ENCODE data around the gene CHST2. TPM values are rescaled to one million over a fixed set of nuclear protein-coding genes. Genes with fewer than 3 reads are reported as not detected.

Gene CHST2
- total RNA-seq, 1 experiment from 2014 or later, result 17.3 TPM

- DNase-seq (ENCODE audit: low spot score) (no peak), ATAC-seq (no peak)
- peaks cover 8% of the 10 kb centered on the region for H3K4me1 Mint-ChIP-seq
- peaks cover 13% of the 10 kb centered on the region for H3K9me3 Mint-ChIP-seq
- no peak overlapping the region for H3K27ac Mint-ChIP-seq
- ChIA-PET CTCF (no interaction called here), POLR2A (no interaction called here)
- TF ChIP-seq, protein P1, sequence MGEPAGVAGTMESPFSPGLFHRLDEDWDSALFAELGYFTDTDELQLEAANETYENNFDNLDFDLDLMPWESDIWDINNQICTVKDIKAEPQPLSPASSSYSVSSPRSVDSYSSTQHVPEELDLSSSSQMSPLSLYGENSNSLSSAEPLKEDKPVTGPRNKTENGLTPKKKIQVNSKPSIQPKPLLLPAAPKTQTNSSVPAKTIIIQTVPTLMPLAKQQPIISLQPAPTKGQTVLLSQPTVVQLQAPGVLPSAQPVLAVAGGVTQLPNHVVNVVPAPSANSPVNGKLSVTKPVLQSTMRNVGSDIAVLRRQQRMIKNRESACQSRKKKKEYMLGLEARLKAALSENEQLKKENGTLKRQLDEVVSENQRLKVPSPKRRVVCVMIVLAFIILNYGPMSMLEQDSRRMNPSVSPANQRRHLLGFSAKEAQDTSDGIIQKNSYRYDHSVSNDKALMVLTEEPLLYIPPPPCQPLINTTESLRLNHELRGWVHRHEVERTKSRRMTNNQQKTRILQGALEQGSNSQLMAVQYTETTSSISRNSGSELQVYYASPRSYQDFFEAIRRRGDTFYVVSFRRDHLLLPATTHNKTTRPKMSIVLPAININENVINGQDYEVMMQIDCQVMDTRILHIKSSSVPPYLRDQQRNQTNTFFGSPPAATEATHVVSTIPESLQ (CRISPR knock-in tag; IDR thresholded peaks at IDR 0.05), result no peak
- no peak for TF ChIP-seq USF2 (CRISPR knock-in tag; IDR thresholded peaks at IDR 0.05)
- TF ChIP-seq PREB (CRISPR knock-in tag; IDR thresholded peaks at IDR 0.05; ENCODE audit: borderline replicate concordance), result no peak
- no peak for TF ChIP-seq ESRRA (CRISPR knock-in tag; IDR thresholded peaks at IDR 0.05; ENCODE audit: borderline replicate concordance)
- no peak for TF ChIP-seq ATF1 (CRISPR knock-in tag; IDR thresholded peaks at IDR 0.05)
- TF ChIP-seq NFE2L1 (CRISPR knock-in tag; IDR thresholded peaks at IDR 0.05), result no peak
- TF ChIP-seq FOXK1 (CRISPR knock-in tag; IDR thresholded peaks at IDR 0.05), result no peak
- H3K36me3 Mint-ChIP-seq, result no peaks in the 10 kb centered on the region
- H3K4me3 Mint-ChIP-seq, result no peak overlapping the region
- no peaks in the 10 kb centered on the region for H3K27me3 Mint-ChIP-seq (ENCODE audit: low read depth)
Measured at GRCh38 chr3:143140550-143140949, 21.0 kb downstream of the CHST2 start.

DNA sequence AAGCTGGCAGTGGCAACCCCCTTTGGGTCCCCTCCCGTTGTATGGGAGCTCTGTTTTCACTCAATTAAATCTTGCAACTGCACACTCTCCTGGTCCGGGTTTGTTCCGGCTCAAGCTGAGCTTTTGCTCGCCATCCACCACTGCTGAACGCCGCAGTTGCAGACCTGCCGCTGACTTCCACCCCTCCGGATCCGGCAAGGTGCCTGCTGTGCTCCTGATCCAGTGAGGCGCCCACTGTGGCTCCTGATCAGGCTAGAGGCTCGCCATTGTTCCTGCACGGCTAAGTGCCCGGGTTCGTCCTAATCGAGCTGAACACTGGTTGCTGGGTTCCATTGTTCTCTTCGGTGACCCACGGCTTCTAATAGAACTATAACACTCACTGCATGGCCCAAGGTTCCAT lies 22.8 kb downstream of the CHST2 start:
- ChIA-PET POLR2A (no interaction called here), CTCF (no interaction called here)
- Mint-ChIP-seq H3K27ac (no peak overlapping the region), H3K36me3 (no peaks in the 10 kb centered on the region), H3K27me3 (ENCODE audit: low read depth) (no peaks in the 10 kb centered on the region), H3K4me3 (no peak overlapping the region), H3K9me3 (peaks cover 13% of the 10 kb centered on the region), H3K4me1 (peaks cover 13% of the 10 kb centered on the region)
- TF ChIP-seq SMAD3 (CRISPR knock-in tag; IDR thresholded peaks at IDR 0.05; ENCODE audit: borderline replicate concordance) (no peak), ZNF232 (CRISPR knock-in tag; IDR thresholded peaks at IDR 0.05) (no peak), ZNF263 (CRISPR knock-in tag; IDR thresholded peaks at IDR 0.05; ENCODE audit: low read depth) (no peak), IRF2 (CRISPR knock-in tag; IDR thresholded peaks at IDR 0.05; ENCODE audit: borderline replicate concordance, low read depth) (no peak), ZNF671 (CRISPR knock-in tag; IDR thresholded peaks at IDR 0.05) (no peak), JUN (CRISPR knock-in tag; IDR thresholded peaks at IDR 0.05) (no peak), ZNF532 (CRISPR knock-in tag; IDR thresholded peaks at IDR 0.05; ENCODE audit: borderline replicate concordance) (no peak), NFE2L1 (CRISPR knock-in tag; IDR thresholded peaks at IDR 0.05) (no peak)
- TF ChIP-seq, protein P2, sequence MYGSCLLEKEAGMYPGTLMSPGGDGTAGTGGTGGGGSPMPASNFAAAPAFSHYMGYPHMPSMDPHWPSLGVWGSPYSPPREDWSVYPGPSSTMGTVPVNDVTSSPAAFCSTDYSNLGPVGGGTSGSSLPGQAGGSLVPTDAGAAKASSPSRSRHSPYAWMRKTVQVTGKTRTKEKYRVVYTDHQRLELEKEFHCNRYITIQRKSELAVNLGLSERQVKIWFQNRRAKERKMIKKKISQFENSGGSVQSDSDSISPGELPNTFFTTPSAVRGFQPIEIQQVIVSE (CRISPR knock-in tag; IDR thresholded peaks at IDR 0.05; ENCODE audit: borderline replicate concordance), result no peak
- no peak for DNase-seq (ENCODE audit: low spot score)
- no peak for ATAC-seq

Measured in WTC11 (cell line).